NCI-H1436 treated with DMSO at 0.1 percent for 48 hours (cell line): Measurements from ENCODE around the gene TPPP.
A peak's percentile ranks its signal among the peaks of the same experiment; 100 is the strongest.

Source experiments
- DNase-seq: peaks from one replicate; lab custom pipeline; 2025; lab: John Stamatoyannopoulos, UW

TPPP gene

GRCh38 chr5:645421-645820 lies 47.7 kb downstream of the TPPP start:
- no peak for DNase-seq

- DNase-seq = no peak
Observed at GRCh38 chr5:644971-645370, 48.2 kb downstream of the TPPP start.

- no peak for DNase-seq
Observed at GRCh38 chr5:644509-644908, 48.6 kb downstream of the TPPP start.

- peak; percentile 64 for DNase-seq
Observed at GRCh38 chr5:643811-644271, 49.3 kb downstream of the TPPP start.

GRCh38 chr5:643351-643801 lies 49.8 kb downstream of the TPPP start:
- peak; percentile 78 for DNase-seq

- no peak for DNase-seq
Observed at GRCh38 chr5:642481-642880, 50.7 kb downstream of the TPPP start.

- DNase-seq = no peak
Observed at GRCh38 chr5:641331-641765, 51.8 kb downstream of the TPPP start.

- no peak for DNase-seq
Observed at GRCh38 chr5:640461-641330, 52.5 kb downstream of the TPPP start.

GRCh38 chr5:639584-640213 lies 53.5 kb downstream of the TPPP start:
- no peak for DNase-seq

- DNase-seq = no peak
Observed at GRCh38 chr5:639253-639530, 54.0 kb downstream of the TPPP start.

GRCh38 chr5:638501-639252 lies 54.5 kb downstream of the TPPP start:
- no peak for DNase-seq

- DNase-seq = no peak
Observed at GRCh38 chr5:637581-638450, 55.3 kb downstream of the TPPP start.

- no peak for DNase-seq
Observed at GRCh38 chr5:636951-637350, 56.2 kb downstream of the TPPP start.

- DNase-seq = no peak
Observed at GRCh38 chr5:635306-636055, 57.7 kb downstream of the TPPP start.

GRCh38 chr5:634191-634590 lies 59.0 kb downstream of the TPPP start:
- no peak for DNase-seq

- no peak for DNase-seq
Observed at GRCh38 chr5:633501-633955, 59.6 kb downstream of the TPPP start.

GRCh38 chr5:628351-629205 lies 64.6 kb downstream of the TPPP start:
- DNase-seq = peak; percentile 74

GRCh38 chr5:627840-628239 lies 65.3 kb downstream of the TPPP start:
- DNase-seq = no peak

- no peak for DNase-seq
Observed at GRCh38 chr5:626850-627249, 66.3 kb downstream of the TPPP start.

GRCh38 chr5:625516-625915 lies 67.6 kb downstream of the TPPP start:
- no peak for DNase-seq
